Neural cell (in vitro differentiated cells): Measurements from ENCODE around the gene POTEE. TPM values are rescaled to one million over a fixed set of nuclear protein-coding genes. Genes with fewer than 3 reads are reported as not detected.
"Not testable (repeated sequence)": the region's sequence is repeated elsewhere in the genome, so short reads cannot be mapped to it uniquely, and the experiment has no call there.

Experiments
- H2AFZ ChIP-seq: fragments of 200-600, 300-800 bp; sonication (generic), shearing (Covaris generic); 2 replicates; pipeline ENCODE4 v1.6.0; 2014; ENCODE audit warnings: low read depth, mild to moderate bottlenecking, antibody characterized with exemption, low read length, moderate library complexity
- H3F3A ChIP-seq: fragments of 200-600 bp; shearing (Covaris generic); 2 replicates; pipeline ENCODE4 v1.6.1; 2016; ENCODE audit warnings: mild to moderate bottlenecking, moderate library complexity, mixed read lengths, antibody characterized with exemption, low read length; ENCODE audit not compliant: insufficient read depth, poor library complexity, severe bottlenecking
- H3K27ac ChIP-seq: fragments of 200-600, 300-800 bp; sonication (generic), shearing (Covaris generic); 2 replicates; pipeline ENCODE4 v1.5.1; 2014; ENCODE audit warnings: mild to moderate bottlenecking, low read length, moderate library complexity
- H3K27me3 ChIP-seq: fragments of 300-800, 200-600 bp; sonication (generic), shearing (Covaris generic); 2 replicates; pipeline ENCODE4 v1.6.0; 2014; ENCODE audit warnings: mild to moderate bottlenecking, low read depth, low read length, moderate library complexity; ENCODE audit not compliant: insufficient read depth
- H3K36me3 ChIP-seq: fragments of 300-800, 200-600 bp; sonication (generic), shearing (Covaris generic); 2 replicates; pipeline ENCODE4 v1.5.1; 2014; ENCODE audit warnings: mild to moderate bottlenecking, antibody characterized with exemption, low read length, moderate library complexity; ENCODE audit not compliant: insufficient read depth
- H3K4me2 ChIP-seq: fragments of 300-800, 200-600 bp; sonication (generic), shearing (Covaris generic); 2 replicates; pipeline ENCODE4 v1.6.0; 2014; ENCODE audit warnings: mild to moderate bottlenecking, low read length
- H3K4me3 ChIP-seq: fragments of 300-800, 200-600 bp; sonication (generic), shearing (Covaris generic); 2 replicates; pipeline ENCODE4 v1.5.1; 2014; ENCODE audit warnings: mild to moderate bottlenecking, low read length, moderate library complexity
- H3K79me2 ChIP-seq: fragments of 200-600 bp; shearing (Covaris generic); replicated peaks from 2 replicates; pipeline ENCODE4 v1.6.0; 2014; ENCODE audit warnings: mild to moderate bottlenecking, low read length, moderate library complexity; ENCODE audit not compliant: insufficient read depth
- H3K9ac ChIP-seq: fragments of 300-800, 200-600 bp; sonication (generic), shearing (Covaris generic); 2 replicates; pipeline ENCODE4 v1.6.1; 2016; ENCODE audit warnings: mild to moderate bottlenecking, low read length, mixed read lengths
- H3K9me2 ChIP-seq: fragments of 200-600 bp; shearing (Covaris generic); 2 replicates; pipeline ENCODE4 v1.6.1; 2016; ENCODE audit warnings: mild to moderate bottlenecking, low read length, mixed read lengths; ENCODE audit not compliant: insufficient read depth
- H3K9me3 ChIP-seq: fragments of 200-600, 300-800 bp; sonication (generic), shearing (Covaris generic); 2 replicates; pipeline ENCODE4 v1.6.1; 2016; ENCODE audit warnings: mild to moderate bottlenecking, mixed run types, low read length, moderate library complexity, mixed read lengths
- H4K20me1 ChIP-seq: fragments of 200-600 bp; shearing (Covaris generic); 2 replicates; pipeline ENCODE4 v1.6.1; 2016; ENCODE audit warnings: mild to moderate bottlenecking, mixed run types; ENCODE audit not compliant: insufficient read depth
- CTCF ChIP-seq: fragments of 450-650 bp; IDR thresholded peaks from 2 replicates; pipeline ENCODE4 v1.5.1; 2014; ENCODE audit warnings: antibody characterized with exemption, mild to moderate bottlenecking, moderate library complexity; ENCODE audit not compliant: poor library complexity, severe bottlenecking
- MXI1 ChIP-seq: fragments of 450-650 bp; conservative IDR thresholded peaks from 2 replicates; pipeline ENCODE4 v1.6.1; 2014; ENCODE audit warnings: antibody characterized with exemption, mild to moderate bottlenecking; ENCODE audit not compliant: poor library complexity, severe bottlenecking
- RAD21 ChIP-seq: fragments of 450-650 bp; conservative IDR thresholded peaks from 2 replicates; pipeline ENCODE4 v1.6.1; 2014; ENCODE audit warnings: antibody characterized with exemption, mild to moderate bottlenecking, moderate library complexity
- polyA minus RNA-seq: library from RNA; depleted of rRNA, polyadenylated mRNA; stranded (reverse); fragments of >200 nt; gene quantifications from 2 replicates; pipeline ENCODE4 v1.2.3, GENCODE V29; 2014
- polyA plus RNA-seq: library from polyadenylated mRNA; depleted of rRNA; stranded (reverse); fragments of >200 nt; gene quantifications from 2 replicates; pipeline ENCODE4 v1.2.3, GENCODE V29; 2014

POTEE gene
- polyA plus RNA-seq (0.38 and 1.3 TPM in 2 replicates), polyA minus RNA-seq (20.5 and 29.6 TPM in 2 replicates)

- Histone ChIP-seq H3K9ac (peak within 1 kb of the TSS; percentile 42), H3K4me3 (peak within 1 kb of the TSS; percentile 57)
- not testable (repeated sequence) for H3K9me2 ChIP-seq, H3K27me3 ChIP-seq, H2AFZ ChIP-seq, H3F3A ChIP-seq, H3K79me2 ChIP-seq, H3K9me3 ChIP-seq, H4K20me1 ChIP-seq, H3K27ac ChIP-seq, H3K4me2 ChIP-seq, H3K36me3 ChIP-seq
These were observed at the start of gene POTEE for GRCh38 chr2:131209030-131209772. Gene POTEE (plus strand): TSS chr2:131209536. CDS start chr2:131218403, 8,867 bp downstream.

GRCh38 chr2:131165562-131165961 lies 43.8 kb upstream of the POTEE start:
- H3F3A ChIP-seq, H3K9me3 ChIP-seq, H3K4me3 ChIP-seq, H3K27me3 ChIP-seq, H3K36me3 ChIP-seq, H2AFZ ChIP-seq, H3K9ac ChIP-seq, H3K4me2 ChIP-seq, H3K79me2 ChIP-seq, H4K20me1 ChIP-seq, H3K9me2 ChIP-seq, H3K27ac ChIP-seq: not testable (repeated sequence)

- Histone ChIP-seq H3K27me3 (no peaks in the 10 kb centered on the region), H3K79me2 (no peaks in the 10 kb centered on the region), H3K36me3 (no peaks in the 10 kb centered on the region), H3F3A (no peaks in the 10 kb centered on the region), H2AFZ (no peak overlapping the region), H3K4me3 (no peak overlapping the region), H3K27ac (no peak overlapping the region), H4K20me1 (no peaks in the 10 kb centered on the region), H3K9me3 (no peaks in the 10 kb centered on the region), H3K9ac (no peak overlapping the region), H3K9me2 (no peaks in the 10 kb centered on the region), H3K4me2 (no peak overlapping the region)
- TF ChIP-seq MXI1 = no peak
- TF ChIP-seq RAD21 = no peak
- no peak for TF ChIP-seq CTCF
These were observed 40.8 kb upstream of the POTEE start for GRCh38 chr2:131168538-131168937.

GRCh38 chr2:131178050-131178449 lies 31.3 kb upstream of the POTEE start:
- H3F3A ChIP-seq, H3K4me3 ChIP-seq, H4K20me1 ChIP-seq, H3K9ac ChIP-seq, H3K36me3 ChIP-seq, H3K4me2 ChIP-seq, H3K79me2 ChIP-seq, H2AFZ ChIP-seq, H3K27me3 ChIP-seq, H3K27ac ChIP-seq, H3K9me2 ChIP-seq, H3K9me3 ChIP-seq: not testable (repeated sequence)

- H3K9me3 ChIP-seq, H3K79me2 ChIP-seq, H3K36me3 ChIP-seq, H3K4me3 ChIP-seq, H2AFZ ChIP-seq, H3F3A ChIP-seq, H3K9me2 ChIP-seq, H4K20me1 ChIP-seq, H3K4me2 ChIP-seq, H3K27me3 ChIP-seq, H3K27ac ChIP-seq, H3K9ac ChIP-seq: not testable (repeated sequence)
These were observed 30.5 kb upstream of the POTEE start for GRCh38 chr2:131178721-131179418.

GRCh38 chr2:131181451-131181850 lies 27.9 kb upstream of the POTEE start:
- H2AFZ ChIP-seq, H3K9me2 ChIP-seq, H3K27ac ChIP-seq, H3K79me2 ChIP-seq, H3K4me3 ChIP-seq, H3K9me3 ChIP-seq, H3K4me2 ChIP-seq, H3K27me3 ChIP-seq, H3F3A ChIP-seq, H4K20me1 ChIP-seq, H3K9ac ChIP-seq, H3K36me3 ChIP-seq: not testable (repeated sequence)

GRCh38 chr2:131193421-131193820 lies 15.9 kb upstream of the POTEE start:
- H3K9me3 ChIP-seq, H3F3A ChIP-seq, H3K27ac ChIP-seq, H4K20me1 ChIP-seq, H3K27me3 ChIP-seq, H3K9me2 ChIP-seq, H2AFZ ChIP-seq, H3K4me3 ChIP-seq, H3K36me3 ChIP-seq, H3K9ac ChIP-seq, H3K4me2 ChIP-seq, H3K79me2 ChIP-seq: not testable (repeated sequence)
